B cell (primary cell): ENCODE data around the gene CYB5A. TPM values are rescaled to one million over a fixed set of nuclear protein-coding genes. Genes with fewer than 3 reads are reported as not detected.
A peak's percentile ranks its signal among the peaks of the same experiment; 100 is the strongest.

Source experiments
- ATAC-seq: fragments of 200-7000 bp; cut with Tn5 transposase; one replicate; pipeline ENCODE4 v1.10.0; 2021; ENCODE audit warnings: low read depth, mild to moderate bottlenecking, moderate number of reproducible peaks, moderate library complexity
- CTCF ChIA-PET: fragments of 350-600 bp; sonication (Branson Sonifier 250); formaldehyde crosslinking; loops from one replicate; lab custom pipeline; 2021; ENCODE audit warnings: antibody characterized with exemption, inconsistent platforms; lab: Charles Lee
- POLR2A ChIA-PET: fragments of 350-600 bp; sonication (Branson Sonifier 250); formaldehyde crosslinking; loops from one replicate; lab custom pipeline; 2021; ENCODE audit warnings: antibody characterized with exemption; lab: Charles Lee
- DNase-seq: peaks from one replicate; pipeline ENCODE4 v3.0.0; 2013
- H2AFZ ChIP-seq: 2 replicates; pipeline ENCODE4 v1.6.1; 2012; ENCODE audit warnings: mild to moderate bottlenecking, low read depth, low read length; ENCODE audit not compliant: insufficient read depth, poor library complexity, severe bottlenecking
- H3K27ac ChIP-seq, 2 donors: 1 replicate in 1 of 2; 2 replicates in 1 of 2; pipeline ENCODE4 v1.5.1; 2012 to 2013; ENCODE audit warnings: low read length in 2 of 2, mild to moderate bottlenecking in 2 of 2, moderate library complexity in 1 of 2
- H3K27me3 ChIP-seq, 4 experiments: fragments of 200-600 bp in 1 of 4; sonication (generic) in 1 of 4; replicated peaks in 1 of 4; 1 replicate in 2 of 4; 2 replicates in 2 of 4; pipeline versions ENCODE4 v1.6.1 to v1.7.0; 2013 to 2016; ENCODE audit warnings: low read length in 3 of 4, mild to moderate bottlenecking in 2 of 4, mixed read lengths in 1 of 4, moderate library complexity in 1 of 4; ENCODE audit not compliant: insufficient read depth in 4 of 4, control insufficient read depth in 3 of 4; ENCODE audit errors: control extremely low read depth in 1 of 4
- H3K36me3 ChIP-seq, 2 experiments: replicated peaks in 1 of 2; 1 replicate in 1 of 2; 2 replicates in 1 of 2; pipeline versions ENCODE4 v1.6.1 to v1.7.1; 2013; ENCODE audit warnings: low read length in 1 of 2; ENCODE audit not compliant: insufficient read depth in 2 of 2, control insufficient read depth in 1 of 2; ENCODE audit errors: control extremely low read depth in 1 of 2, extremely low read depth in 1 of 2
- H3K4me1 ChIP-seq, 2 donors: fragments of 200-600 bp in 1 of 2; sonication (generic) in 1 of 2; 1 replicate in 1 of 2; 2 replicates in 1 of 2; pipeline versions ENCODE4 v1.5.1 to v1.6.1; 2013 to 2017; ENCODE audit warnings: low read length in 2 of 2; ENCODE audit not compliant: control insufficient read depth in 2 of 2, insufficient read depth in 2 of 2
- H3K4me2 ChIP-seq: replicated peaks from 2 replicates; pipeline ENCODE3; 2012; ENCODE audit warnings: mild to moderate bottlenecking, low read depth, low read length; ENCODE audit not compliant: poor library complexity, severe bottlenecking
- H3K4me3 ChIP-seq, 5 experiments: fragments of 200-600 bp in 1 of 5; sonication (generic) in 1 of 5; 1 replicate in 3 of 5; 2 replicates in 2 of 5; pipeline versions ENCODE4 v1.5.1 to v1.7.0; 2011 to 2016; ENCODE audit warnings: low read length in 4 of 5, mild to moderate bottlenecking in 4 of 5, low read depth in 2 of 5, control low read depth in 1 of 5, moderate library complexity in 1 of 5; ENCODE audit not compliant: insufficient read depth in 1 of 5; ENCODE audit errors: control extremely low read depth in 1 of 5, extremely low read depth in 1 of 5
- H3K79me2 ChIP-seq: fragments of 200-600 bp; sonication (generic); one replicate; pipeline ENCODE4 v1.6.0; 2016; ENCODE audit warnings: low read length; ENCODE audit not compliant: control insufficient read depth, insufficient read depth
- H3K9ac ChIP-seq: fragments of 200-600 bp; sonication (generic); 2 replicates; pipeline ENCODE4 v1.6.1; 2017; ENCODE audit warnings: mild to moderate bottlenecking, low read length, moderate library complexity
- H3K9me3 ChIP-seq, 3 donors: one replicate each; pipeline versions ENCODE4 v1.6.1 to v1.7.1; 2013; ENCODE audit warnings: low read length in 2 of 3; ENCODE audit not compliant: control insufficient read depth in 2 of 3, insufficient read depth in 1 of 3; ENCODE audit errors: control extremely low read depth in 1 of 3
- H4K20me1 ChIP-seq: 2 replicates; pipeline ENCODE4 v1.6.0; 2012; ENCODE audit warnings: mild to moderate bottlenecking, low read length; ENCODE audit not compliant: insufficient read depth, control insufficient read depth, poor library complexity, severe bottlenecking
- H3K27ac Mint-ChIP-seq: one replicate; pipeline ENCODE4 v1.8.0; 2021; ENCODE audit warnings: mixed read lengths
- H3K27me3 Mint-ChIP-seq: one replicate; pipeline ENCODE4 v1.8.0; 2021; ENCODE audit warnings: mixed read lengths
- H3K4me1 Mint-ChIP-seq: one replicate; pipeline ENCODE4 v1.8.0; 2021; ENCODE audit warnings: mixed read lengths
- H3K4me3 Mint-ChIP-seq: one replicate; pipeline ENCODE4 v1.8.0; 2021; ENCODE audit warnings: mixed read lengths
- H3K9me3 Mint-ChIP-seq: one replicate; pipeline ENCODE4 v1.8.0; 2022; ENCODE audit warnings: mixed read lengths; ENCODE audit not compliant: insufficient read depth
- EZH2 ChIP-seq: IDR thresholded peaks from 2 replicates; pipeline ENCODE4 v1.6.1; 2012; ENCODE audit warnings: borderline replicate concordance, low read depth, mild to moderate bottlenecking, moderate library complexity, low read length; ENCODE audit not compliant: insufficient read depth, poor library complexity, severe bottlenecking
- WGBS: methylation state at CpG from one replicate; pipeline ENCODE4 v1.1.5; 2013; ENCODE audit warnings: missing lambda C conversion rate; ENCODE audit not compliant: insufficient coverage; 5-methylcytosine and 5-hydroxymethylcytosine counted together
- intact Hi-C: fragments of 100-400 bp; cut with micrococcal nuclease; formaldehyde crosslinking; loops from one replicate; pipeline ENCODE4 v1.10.0; 2022
- polyA plus RNA-seq: library from polyadenylated mRNA; depleted of rRNA; stranded (reverse); fragments of >200 nt; gene quantifications from 2 replicates; pipeline ENCODE4 v1.2.3, GENCODE V29; 2012
- total RNA-seq, 2 donors: library from RNA; stranded (reverse); fragments of 120-200 nt in 1 of 2; gene quantifications; 1 replicate in 1 of 2; 2 replicates in 1 of 2; pipeline versions ENCODE4 v1.2.3 to v1.2.4, GENCODE V29; 2013 to 2022
- TF ChIP-seq, protein P1 (sequence below): fragments of 200-600 bp; IDR thresholded peaks from one replicate; pipeline ENCODE4 v1.8.0; 2022; ENCODE audit warnings: antibody characterized with exemption, mild to moderate bottlenecking

CYB5A gene
- total and polyA plus RNA-seq, 2 donors (not counting 1 experiment from before 2014, with no cell fraction given) = 46.9 to 217 TPM

DNA sequence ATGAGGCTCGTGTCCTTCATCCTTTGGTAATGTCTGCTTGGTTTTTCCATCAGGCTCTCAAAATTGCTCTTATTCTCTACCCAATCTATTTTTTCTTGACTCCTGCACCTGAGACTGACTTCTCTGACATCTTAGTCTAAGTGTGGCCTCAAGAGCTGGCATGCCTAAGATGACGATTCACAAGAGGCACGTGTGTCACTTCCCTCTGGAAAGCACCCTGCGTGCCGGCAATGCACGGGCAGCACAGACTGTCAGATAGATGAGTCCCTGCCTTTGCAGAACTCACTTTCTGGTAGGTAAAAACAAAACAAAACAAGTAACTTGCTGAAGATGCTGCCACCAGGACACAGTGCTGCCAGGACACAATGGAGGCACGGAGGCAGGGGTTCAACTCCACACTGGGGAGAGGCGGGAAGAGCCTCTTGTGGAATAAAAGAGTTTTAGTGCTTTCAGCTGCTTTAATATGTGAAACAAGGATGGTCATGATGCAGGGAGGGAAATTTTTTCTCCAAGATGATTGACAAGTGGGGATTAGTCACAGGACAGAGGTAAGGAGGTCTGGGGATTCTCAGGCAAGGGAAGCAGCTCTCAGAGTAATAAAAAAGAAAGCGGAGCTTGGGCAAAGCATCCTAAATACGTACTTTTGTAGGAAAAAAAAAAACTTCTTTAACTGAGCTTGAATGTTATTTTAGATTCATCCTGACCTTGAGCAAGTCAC lies 27.3 kb downstream of the CYB5A start:
- TF ChIP-seq EZH2 = no peak
- TF ChIP-seq, protein P1, sequence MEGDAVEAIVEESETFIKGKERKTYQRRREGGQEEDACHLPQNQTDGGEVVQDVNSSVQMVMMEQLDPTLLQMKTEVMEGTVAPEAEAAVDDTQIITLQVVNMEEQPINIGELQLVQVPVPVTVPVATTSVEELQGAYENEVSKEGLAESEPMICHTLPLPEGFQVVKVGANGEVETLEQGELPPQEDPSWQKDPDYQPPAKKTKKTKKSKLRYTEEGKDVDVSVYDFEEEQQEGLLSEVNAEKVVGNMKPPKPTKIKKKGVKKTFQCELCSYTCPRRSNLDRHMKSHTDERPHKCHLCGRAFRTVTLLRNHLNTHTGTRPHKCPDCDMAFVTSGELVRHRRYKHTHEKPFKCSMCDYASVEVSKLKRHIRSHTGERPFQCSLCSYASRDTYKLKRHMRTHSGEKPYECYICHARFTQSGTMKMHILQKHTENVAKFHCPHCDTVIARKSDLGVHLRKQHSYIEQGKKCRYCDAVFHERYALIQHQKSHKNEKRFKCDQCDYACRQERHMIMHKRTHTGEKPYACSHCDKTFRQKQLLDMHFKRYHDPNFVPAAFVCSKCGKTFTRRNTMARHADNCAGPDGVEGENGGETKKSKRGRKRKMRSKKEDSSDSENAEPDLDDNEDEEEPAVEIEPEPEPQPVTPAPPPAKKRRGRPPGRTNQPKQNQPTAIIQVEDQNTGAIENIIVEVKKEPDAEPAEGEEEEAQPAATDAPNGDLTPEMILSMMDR = no peak
- POLR2A ChIA-PET = interaction anchor here (0.7 kb wide), 2 partner anchors 16 to 18 kb away, joined by 3 read pairs; no protein-coding TSS in a partner anchor
- H3K9me3 Mint-ChIP-seq = no peaks in the 10 kb centered on the region

More for the DNA sequence above, 27.3 kb downstream of the CYB5A start:
- Histone ChIP-seq H3K36me3 (peaks cover 5 to 13% of the 10 kb centered on the region in 2 experiments), H3K79me2 (peaks cover 11% of the 10 kb centered on the region), H3K9ac (peak overlapping the region; percentile 40), H3K4me2 (peak overlapping the region; percentile 58), H3K9me3 (no peaks in the 10 kb centered on the region), H4K20me1 (no peaks in the 10 kb centered on the region), H3K27ac (peak overlapping the region; percentile 67 to 79), H3K4me3 (peak overlapping the region in 1 of 5 experiments; percentile 23), H3K27me3 (no peaks in the 10 kb centered on the region), H2AFZ (peak overlapping the region; percentile 43), H3K4me1 (peaks cover 6 to 17% of the 10 kb centered on the region in 2 donors)
- Mint-ChIP-seq H3K4me1 (peaks cover 35% of the 10 kb centered on the region), H3K4me3 (peak overlapping the region; percentile 73), H3K27ac (peak overlapping the region; percentile 95), H3K27me3 (no peaks in the 10 kb centered on the region)
- intact Hi-C loops = loop anchor here (2.0 to 5.0 kb wide), 2 partner anchors 16 to 38 kb away; no protein-coding TSS in a partner anchor
- CTCF ChIA-PET = interaction anchor here (1.0 to 2.5 kb wide), 5 partner anchors 10 to 78 kb away, joined by 3 to 14 read pairs (median 5); no protein-coding TSS in a partner anchor
- ATAC-seq (peak; percentile 99), DNase-seq (peak; percentile 68)
- WGBS = 54% methylated on average over 8 of the region's 10 CpGs
